Ovary (tissue), 9 donors: ENCODE results near the gene ZNF319. TPM values are rescaled to one million over a fixed set of nuclear protein-coding genes. Genes with fewer than 3 reads are reported as not detected.

ENCODE experiments used
- DNase-seq, 5 donors: peaks; one replicate each; pipeline ENCODE4 v3.0.0-alpha.2; 2019 to 2020
- H3K27ac ChIP-seq, 2 donors: fragments of 200-600 bp; one replicate each; pipeline versions ENCODE4 v1.5.1 to v1.8.0; 2019 to 2022
- H3K27me3 ChIP-seq: fragments of 200-600 bp; one replicate; pipeline ENCODE4 v1.8.0; 2022
- H3K36me3 ChIP-seq: fragments of 200-600 bp; sonication (generic); one replicate; pipeline ENCODE4 v1.5.1; 2019
- H3K4me1 ChIP-seq: one replicate; pipeline ENCODE4 v1.8.1; 2013; ENCODE audit warnings: mild to moderate bottlenecking, moderate library complexity; ENCODE audit not compliant: insufficient read depth
- H3K4me3 ChIP-seq: fragments of 200-600 bp; sonication (generic); one replicate; pipeline ENCODE4 v1.5.1; 2017
- H3K9me3 ChIP-seq, 2 donors: fragments of 200-600 bp in 1 of 2; sonication (generic) in 1 of 2; one replicate each; pipeline versions ENCODE4 v1.5.1 to v1.8.1; 2013 to 2019; ENCODE audit warnings: mild to moderate bottlenecking in 1 of 2, moderate library complexity in 1 of 2
- EP300 ChIP-seq: sonication (generic); formaldehyde crosslinking; IDR thresholded peaks from one replicate; pipeline ENCODE4 v1.6.1; 2017; ENCODE audit warnings: antibody characterized with exemption
- POLR2A ChIP-seq: fragments of 450-650 bp; IDR thresholded peaks from one replicate; pipeline ENCODE4 v1.6.1; 2017; ENCODE audit warnings: antibody characterized with exemption, mild to moderate bottlenecking, moderate library complexity
- WGBS, 3 donors: extraction: QIAGEN DNeasy Blood & Tissue Kit in 1 of 3; methylation state at CpG; one replicate each; pipeline versions ENCODE4 v1.1.5 to v1.1.7; 2013 to 2017; 5-methylcytosine and 5-hydroxymethylcytosine counted together
- intact Hi-C, 4 donors: fragments of 100-400 bp; cut with DNase I; formaldehyde crosslinking; loops; one replicate each; pipeline versions ENCODE4 v1.11.0 to v1.15.1; 2022 to 2023
- polyA plus RNA-seq, 2 donors: library from polyadenylated mRNA; stranded (reverse); fragments of 200-250 nt in 1 of 2; fragments of 350-450 nt in 1 of 2; fragmentation: Illumina TruSeq in 1 of 2; extraction: RNeasy Lipid Tissue Mini Kit (QIAGEN cat#74804) in 1 of 2; gene quantifications; one replicate each; pipeline ENCODE4 v1.2.3, GENCODE V29; 2013 to 2014
- total RNA-seq, 7 donors: library from RNA; depleted of rRNA in 2 of 7; stranded (reverse); fragments of >200 nt in 2 of 7; fragmentation: NEBNext Ultra II Directional in 3 of 7; extraction: Animal tissue kit (Norgen Biotek cat#: 25700) in 3 of 7; gene quantifications; one replicate each; pipeline versions ENCODE4 v1.1.0 to v1.2.4, GENCODE V29; 2016 to 2023
- TF ChIP-seq, protein P1 (sequence below), 3 donors: fragments of 450-650 bp in 2 of 3; fragments of 200-600 bp in 1 of 3; IDR thresholded peaks; one replicate each; pipeline versions ENCODE4 v1.5.1 to v1.8.0; 2016 to 2022; ENCODE audit warnings: antibody characterized with exemption in 3 of 3, mild to moderate bottlenecking in 1 of 3
- donor health status: DM: no; HTN: no; CAD: no; lungs with moderate emphysema.
- donor health status: DM: no; HTN: no; CAD: no.
- donor health status: Bipolar disorder and iron deficiency.
- donor health status: DM: yes; HTN: yes; CAD: no.
- donor health status: DM: no; HTN: no; CAD: no.
- donor health status: DM: yes; HTN: yes; CAD: no.

The ZNF319 gene
- total and polyA plus RNA-seq, 9 donors: 5.6 to 17.8 (median 12.9) TPM

GRCh38 chr16:57956924-57957672 is 43.4 kb downstream of the ZNF319 start:
- no peaks in the 10 kb centered on the region for H3K36me3 ChIP-seq
- 60 to 71% (median 65%) methylated on average over 8 of the region's 8 CpGs for WGBS, 3 donors
- intact Hi-C loops: no loop called here
- no peaks in the 10 kb centered on the region for H3K27me3 ChIP-seq
- TF ChIP-seq POLR2A (no peak), EP300 (no peak)
- TF ChIP-seq, protein P1, sequence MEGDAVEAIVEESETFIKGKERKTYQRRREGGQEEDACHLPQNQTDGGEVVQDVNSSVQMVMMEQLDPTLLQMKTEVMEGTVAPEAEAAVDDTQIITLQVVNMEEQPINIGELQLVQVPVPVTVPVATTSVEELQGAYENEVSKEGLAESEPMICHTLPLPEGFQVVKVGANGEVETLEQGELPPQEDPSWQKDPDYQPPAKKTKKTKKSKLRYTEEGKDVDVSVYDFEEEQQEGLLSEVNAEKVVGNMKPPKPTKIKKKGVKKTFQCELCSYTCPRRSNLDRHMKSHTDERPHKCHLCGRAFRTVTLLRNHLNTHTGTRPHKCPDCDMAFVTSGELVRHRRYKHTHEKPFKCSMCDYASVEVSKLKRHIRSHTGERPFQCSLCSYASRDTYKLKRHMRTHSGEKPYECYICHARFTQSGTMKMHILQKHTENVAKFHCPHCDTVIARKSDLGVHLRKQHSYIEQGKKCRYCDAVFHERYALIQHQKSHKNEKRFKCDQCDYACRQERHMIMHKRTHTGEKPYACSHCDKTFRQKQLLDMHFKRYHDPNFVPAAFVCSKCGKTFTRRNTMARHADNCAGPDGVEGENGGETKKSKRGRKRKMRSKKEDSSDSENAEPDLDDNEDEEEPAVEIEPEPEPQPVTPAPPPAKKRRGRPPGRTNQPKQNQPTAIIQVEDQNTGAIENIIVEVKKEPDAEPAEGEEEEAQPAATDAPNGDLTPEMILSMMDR (IDR thresholded peaks at IDR 0.05): no peak
- no peak overlapping the region for H3K4me3 ChIP-seq
- DNase-seq: no peak
- no peaks in the 10 kb centered on the region for H3K4me1 ChIP-seq
- no peak overlapping the region for H3K27ac ChIP-seq
- H3K9me3 ChIP-seq: no peaks in the 10 kb centered on the region

DNA sequence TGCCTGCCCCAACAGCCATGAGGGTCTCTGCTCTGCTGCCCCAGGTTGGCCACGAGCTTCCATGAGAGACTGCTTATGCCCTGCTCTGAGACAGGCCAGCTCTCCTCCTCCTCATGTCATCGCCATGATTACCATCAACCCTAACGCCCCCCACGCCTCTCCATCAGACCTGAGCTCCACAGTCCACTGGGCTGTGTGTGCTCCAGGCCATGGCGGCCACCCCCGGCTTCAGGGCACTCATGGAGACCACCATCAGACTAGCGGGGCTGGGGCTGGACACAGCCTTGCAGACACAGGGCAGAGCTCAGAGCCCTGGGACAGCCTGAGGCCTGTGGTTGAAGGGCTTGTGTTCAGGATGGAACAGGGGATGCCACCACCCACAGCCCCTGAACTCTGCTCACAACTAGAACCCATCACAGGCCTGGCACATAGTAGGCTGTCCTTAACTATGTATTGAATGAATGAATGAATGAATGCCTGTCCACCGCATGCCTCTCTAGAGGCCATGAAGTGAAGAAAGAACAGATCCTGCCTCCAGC is 44.1 kb downstream of the ZNF319 start:
- intact Hi-C loops: no loop called here
- DNase-seq: no peak

GRCh38 chr16:57955572-57956188 is 44.8 kb downstream of the ZNF319 start:
- H3K4me3 ChIP-seq: no peak overlapping the region
- no peaks in the 10 kb centered on the region for H3K36me3 ChIP-seq
- DNase-seq: peak in 1 of 5 donors; percentile 49
- no peak overlapping the region for H3K27ac ChIP-seq
- no peaks in the 10 kb centered on the region for H3K9me3 ChIP-seq
- H3K27me3 ChIP-seq: no peaks in the 10 kb centered on the region
- intact Hi-C loops: no loop called here
- 30 to 59% (median 36%) methylated on average over 12 of the region's 12 CpGs for WGBS, 3 donors
- TF ChIP-seq POLR2A (no peak), EP300 (no peak)
- TF ChIP-seq, protein P1 (IDR thresholded peaks at IDR 0.05): no peak
- H3K4me1 ChIP-seq: no peaks in the 10 kb centered on the region

More for the DNA sequence above, 44.1 kb downstream of the ZNF319 start:
- H3K27ac ChIP-seq: no peak overlapping the region
- no peaks in the 10 kb centered on the region for H3K36me3 ChIP-seq
- no peaks in the 10 kb centered on the region for H3K4me1 ChIP-seq
- WGBS, 3 donors: 88 to 93% (median 90%) methylated on average over 8 of the region's 8 CpGs
- no peaks in the 10 kb centered on the region for H3K9me3 ChIP-seq
- no peak overlapping the region for H3K4me3 ChIP-seq
- H3K27me3 ChIP-seq: no peaks in the 10 kb centered on the region
- TF ChIP-seq, protein P1 (IDR thresholded peaks at IDR 0.05): no peak
- TF ChIP-seq EP300: no peak

DNA sequence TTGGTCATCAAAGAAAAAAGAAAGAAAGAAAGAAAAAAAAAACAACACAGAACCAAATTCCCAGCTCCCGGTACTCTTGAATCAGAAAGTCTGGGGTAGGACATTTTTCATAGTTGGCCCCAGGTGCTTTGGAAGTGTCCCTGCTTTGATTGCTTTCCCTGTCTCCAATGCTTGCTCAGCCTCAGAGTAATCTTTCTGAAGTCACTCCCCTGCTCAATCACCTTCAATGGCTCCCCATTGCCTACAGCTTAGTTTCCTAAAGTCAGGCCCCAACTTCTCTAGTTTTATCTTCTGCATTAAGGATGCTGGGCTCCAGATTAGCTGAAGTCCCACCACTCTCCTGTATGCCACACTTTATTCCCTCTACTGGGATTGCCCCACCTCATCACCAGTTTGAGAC is 46.6 kb downstream of the ZNF319 start:
- H3K4me1 ChIP-seq: no peaks in the 10 kb centered on the region
- 89 to 95% (median 90%) methylated on average over 1 of the region's 1 CpG for WGBS, 3 donors
- H3K9me3 ChIP-seq: no peaks in the 10 kb centered on the region
- intact Hi-C loops: no loop called here
- no peaks in the 10 kb centered on the region for H3K36me3 ChIP-seq
- TF ChIP-seq, protein P1 (IDR thresholded peaks at IDR 0.05): no peak
- TF ChIP-seq POLR2A (no peak), EP300 (no peak)
- H3K27me3 ChIP-seq: no peaks in the 10 kb centered on the region
- no peak overlapping the region for H3K4me3 ChIP-seq
- H3K27ac ChIP-seq: no peak overlapping the region
- DNase-seq: no peak
